Limb (tissue), 2 donors: ENCODE results near the gene HRH1.
"Not testable (repeated sequence)": the region's sequence is repeated elsewhere in the genome, so short reads cannot be mapped to it uniquely, and the experiment has no call there.

Experiments used
- DNase-seq, 2 donors: peaks; one replicate each; pipeline ENCODE4 v3.0.0-alpha.2; 2016; ENCODE audit errors: extremely low spot score in 2 of 2

Gene HRH1

DNA sequence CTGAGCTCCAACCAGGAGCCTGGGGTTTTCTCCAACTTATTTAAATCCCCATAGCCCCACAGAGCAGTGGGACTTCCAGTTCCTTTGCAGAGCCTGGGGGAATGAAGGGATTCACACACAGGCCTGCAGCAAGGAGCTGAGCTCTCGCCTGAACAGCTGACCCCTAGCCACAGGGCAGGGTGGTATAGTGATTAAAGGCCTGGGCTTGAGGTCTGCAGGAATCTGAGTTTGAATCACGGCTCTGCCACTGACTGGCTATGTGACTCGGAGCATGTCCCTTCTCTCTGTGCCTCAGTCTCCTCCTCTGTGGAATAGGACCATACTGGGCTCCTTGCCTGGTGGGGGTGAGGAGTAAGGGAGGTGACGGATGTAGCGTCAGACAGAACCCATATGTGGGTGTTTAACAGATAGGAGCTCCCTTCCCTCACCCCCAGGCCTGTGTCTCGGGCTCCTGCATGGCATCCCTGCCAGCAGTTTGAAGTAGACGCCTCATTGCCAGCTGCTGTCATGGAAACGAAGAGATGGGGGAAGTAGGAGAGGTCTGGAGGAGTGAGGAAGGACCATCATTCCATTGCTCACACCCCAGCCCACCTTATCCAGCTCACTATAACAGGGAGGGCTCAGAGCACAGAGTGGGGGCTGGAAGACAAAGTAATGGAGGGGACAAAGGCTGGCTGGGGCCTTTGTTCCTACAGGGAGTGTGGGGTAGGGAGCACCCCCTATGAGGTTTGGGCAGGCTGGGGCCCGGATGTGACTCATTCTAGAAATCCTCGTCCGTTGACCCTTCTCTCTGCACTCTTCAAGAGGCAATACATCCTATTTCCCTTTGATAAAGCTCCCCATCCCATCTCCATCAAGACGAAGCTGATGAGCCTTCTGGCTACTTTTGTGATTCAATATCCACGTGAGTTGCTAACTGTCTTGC lies 14.8 kb downstream of the HRH1 start:
- no peak for DNase-seq

DNA sequence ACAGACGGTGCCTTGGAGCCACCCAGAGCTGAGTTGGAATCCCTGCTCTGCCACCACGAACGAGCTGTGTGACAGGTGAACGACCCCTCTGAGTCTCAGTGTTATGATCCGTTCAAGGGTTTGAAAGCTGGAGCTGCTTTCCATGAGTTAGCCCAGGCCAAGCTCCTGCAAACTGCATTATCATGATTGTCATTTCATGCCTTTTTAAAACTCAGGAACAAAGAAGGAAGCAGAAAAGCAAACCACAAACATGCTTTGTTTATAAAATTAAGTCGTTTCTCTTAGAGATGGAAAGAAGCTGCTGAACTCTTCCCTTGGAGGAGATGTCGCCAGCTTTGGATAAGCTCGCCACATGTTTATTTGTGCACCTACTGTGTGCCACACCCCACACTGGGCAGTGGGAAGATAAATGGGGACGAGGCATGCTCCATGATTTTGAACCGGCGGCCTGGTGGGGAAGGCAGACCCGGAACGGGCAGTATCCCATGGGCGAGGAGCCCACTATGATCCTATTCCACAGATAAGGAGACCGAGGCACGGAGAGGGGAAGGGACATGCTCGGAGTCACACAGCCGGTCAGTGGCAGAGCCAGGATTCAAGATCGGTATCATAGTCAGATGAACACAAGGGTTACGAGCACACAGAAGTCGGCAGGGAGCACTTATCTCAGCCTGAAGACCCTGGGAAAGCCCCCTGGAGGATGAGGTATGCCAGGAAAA lies 15.9 kb downstream of the HRH1 start:
- DNase-seq: no peak

DNA sequence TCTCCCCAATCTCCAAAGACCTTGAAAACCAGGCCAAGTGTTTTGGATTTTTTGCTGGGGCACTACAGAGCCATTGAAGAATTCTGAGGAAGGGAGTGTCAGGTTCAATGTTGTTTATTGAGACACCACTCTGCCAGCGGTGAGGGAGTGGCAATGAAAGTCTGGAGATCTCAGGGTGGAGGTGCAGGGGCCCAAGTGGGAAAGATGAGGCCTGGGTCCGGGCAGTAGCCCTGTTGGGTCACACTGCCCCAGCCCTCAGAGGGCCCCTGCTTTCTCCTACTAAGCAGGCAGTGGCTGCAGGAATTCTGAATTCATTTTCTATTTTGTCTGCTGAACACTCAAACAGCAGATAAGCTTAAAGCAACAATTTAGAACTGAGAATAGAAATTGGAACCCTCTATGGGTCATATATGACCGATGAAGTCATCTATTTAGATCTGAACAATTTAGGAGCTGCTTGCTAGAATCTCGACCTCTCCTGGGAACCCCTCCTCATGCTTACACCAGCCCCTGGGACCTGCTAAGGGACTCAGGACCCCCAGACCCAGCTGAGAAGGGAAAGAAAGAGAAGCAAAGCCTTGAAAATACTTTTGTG lies 17.9 kb downstream of the HRH1 start:
- no peak for DNase-seq

DNA sequence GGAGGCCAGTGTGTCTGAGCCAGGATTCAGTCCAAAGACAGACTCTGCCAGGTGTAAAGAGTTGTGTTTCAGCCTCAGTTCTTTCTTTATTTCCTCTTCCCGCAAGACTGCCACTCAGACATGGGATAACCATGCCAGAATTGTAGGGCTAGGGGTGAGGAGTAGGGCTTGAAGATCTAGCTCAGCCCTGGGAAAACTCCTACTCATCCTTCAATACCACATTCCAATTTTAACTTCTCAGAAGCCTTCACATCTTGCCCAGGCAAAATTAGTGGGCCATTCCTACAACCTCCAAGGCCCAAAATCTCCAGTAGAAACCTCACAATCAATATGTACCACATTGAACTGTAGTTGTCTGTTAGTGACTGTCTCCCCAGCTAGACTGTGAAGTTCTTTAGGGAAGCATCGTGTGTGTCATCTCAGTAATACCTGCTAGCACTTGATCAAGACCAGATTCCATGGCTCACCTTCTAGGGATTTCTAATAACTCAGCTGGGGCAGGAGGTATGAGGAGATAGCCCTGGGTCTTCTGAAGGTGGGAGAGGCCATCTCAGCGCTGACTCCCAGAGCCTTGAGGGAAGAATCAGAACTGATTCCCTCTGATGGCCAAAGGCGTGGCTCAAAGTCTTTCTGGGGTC lies 19.7 kb downstream of the HRH1 start:
- no peak for DNase-seq

DNA sequence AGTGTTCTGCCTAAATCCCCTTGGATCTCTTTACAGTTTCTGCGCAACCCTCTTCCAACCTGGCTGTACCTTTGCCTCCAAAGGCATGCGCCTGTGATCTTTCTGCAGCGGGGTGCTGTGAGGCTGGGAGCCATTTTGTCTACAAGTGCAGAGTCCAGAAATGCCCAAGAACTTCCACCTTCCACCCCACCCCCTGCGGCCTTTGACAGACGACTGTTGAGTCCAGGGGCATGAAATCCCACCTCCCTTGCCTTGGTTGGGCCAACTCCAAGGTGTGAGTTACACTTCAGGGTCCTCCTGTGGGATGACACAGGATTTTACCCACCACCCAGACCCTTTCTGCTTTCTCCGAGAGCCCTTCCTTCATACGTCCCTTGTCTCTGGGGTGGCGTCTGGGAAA lies 24.1 kb downstream of the HRH1 start:
- DNase-seq: no peak

DNA sequence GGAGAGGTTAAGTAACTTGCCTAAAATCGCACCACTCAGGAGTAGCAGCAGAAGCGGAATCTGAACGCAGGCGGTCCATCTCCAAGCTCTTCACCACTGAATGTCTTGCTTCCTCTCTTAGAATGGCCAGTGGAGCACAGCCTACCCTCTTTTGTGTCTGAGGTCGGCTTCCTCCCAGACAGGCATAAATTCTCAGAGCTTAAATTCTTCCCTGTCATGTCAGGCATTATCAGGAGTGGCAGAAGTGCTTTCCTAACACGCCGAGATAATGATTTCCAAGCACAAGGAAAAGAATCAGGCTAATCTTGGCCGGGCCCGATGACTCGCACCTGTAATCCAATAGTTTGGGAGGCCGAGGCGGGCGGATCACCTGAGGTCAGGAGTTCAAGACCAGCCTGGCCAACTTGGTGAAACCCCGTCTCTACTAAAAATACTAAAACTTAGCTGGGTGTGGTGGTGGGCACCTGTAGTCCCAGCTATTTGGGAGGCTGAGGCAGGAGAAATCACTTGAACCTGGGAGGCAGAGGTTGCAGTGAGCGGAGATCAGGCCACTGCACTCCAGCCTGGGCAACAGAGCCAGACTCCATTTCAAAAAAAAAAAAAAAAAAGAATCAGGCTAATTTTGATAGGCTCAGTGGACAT lies 30.2 kb downstream of the HRH1 start:
- DNase-seq: not testable (repeated sequence)

DNA sequence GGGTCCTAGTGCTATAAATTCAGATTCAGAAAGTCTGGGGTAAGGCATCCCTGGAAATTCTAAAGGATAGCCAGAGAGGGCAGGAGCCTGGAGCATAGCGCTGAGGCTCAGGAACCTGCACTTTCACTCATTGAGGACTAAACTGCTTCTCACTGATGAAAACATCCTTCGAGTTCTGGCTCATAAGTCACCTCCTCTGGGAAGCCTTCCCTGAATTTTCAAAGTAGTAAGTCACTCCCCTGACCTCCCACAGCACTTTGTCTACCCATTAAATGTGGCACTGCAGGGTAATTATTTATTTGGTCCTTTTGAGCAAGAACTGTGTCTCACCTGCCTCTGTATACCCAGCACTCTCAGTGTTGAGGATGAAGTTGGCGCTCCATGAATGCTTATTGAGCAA lies 30.9 kb downstream of the HRH1 start:
- DNase-seq: no peak

DNA sequence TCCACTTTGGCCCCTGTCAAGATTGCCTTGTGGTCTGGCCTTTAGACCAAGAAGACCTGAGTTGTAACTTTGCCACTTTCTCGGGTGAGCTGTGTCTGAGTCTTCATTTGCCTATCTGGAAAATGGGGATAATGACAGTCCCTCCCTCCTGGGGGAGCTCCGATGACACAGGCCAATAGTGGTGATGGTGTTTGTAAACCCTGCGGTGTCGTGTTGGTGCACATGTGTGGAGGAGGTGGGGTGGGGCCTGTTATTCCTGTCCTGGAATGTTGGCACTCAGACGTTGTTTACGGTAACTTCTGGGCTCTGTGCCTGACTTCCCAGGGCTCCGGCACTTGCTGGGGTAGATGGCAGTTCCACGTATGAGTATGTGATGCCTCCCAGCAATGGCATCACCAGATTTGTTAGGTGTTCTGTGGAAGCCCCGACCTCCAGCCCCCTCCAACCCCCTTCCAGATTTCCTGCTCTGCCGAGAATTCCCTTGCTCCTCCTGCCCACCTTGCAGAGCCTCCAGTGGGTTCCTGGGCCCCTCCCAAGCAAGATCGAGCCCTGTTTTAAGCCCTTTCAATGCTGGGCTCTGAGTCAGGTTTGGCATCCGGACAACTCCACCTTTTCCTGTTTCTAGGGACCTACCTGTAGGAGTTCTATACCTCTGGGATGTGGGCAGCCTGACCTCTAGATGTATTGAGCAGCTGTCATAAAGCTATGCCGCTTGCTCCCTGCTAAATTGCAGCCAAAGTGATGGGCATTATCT lies 31.4 kb downstream of the HRH1 start:
- peak; percentile 56 to 76 for DNase-seq

DNA sequence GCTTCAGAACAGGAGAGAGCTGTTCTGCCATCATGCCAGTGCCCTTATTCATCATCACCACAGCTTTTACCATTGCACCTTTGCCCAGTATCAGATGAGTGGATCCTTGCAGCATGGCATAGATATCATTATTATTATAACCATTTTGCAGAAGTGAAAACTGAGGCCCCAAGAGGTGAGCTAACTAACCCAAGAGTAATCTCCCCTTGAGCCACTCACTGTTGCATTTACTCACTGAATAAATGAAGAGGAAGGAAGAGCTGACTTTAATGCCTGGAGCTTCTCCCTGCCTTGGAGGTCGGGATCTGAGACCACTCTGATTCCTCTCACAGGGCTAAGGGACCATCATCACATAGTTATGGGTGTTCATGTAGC lies 32.0 kb downstream of the HRH1 start:
- no peak for DNase-seq

DNA sequence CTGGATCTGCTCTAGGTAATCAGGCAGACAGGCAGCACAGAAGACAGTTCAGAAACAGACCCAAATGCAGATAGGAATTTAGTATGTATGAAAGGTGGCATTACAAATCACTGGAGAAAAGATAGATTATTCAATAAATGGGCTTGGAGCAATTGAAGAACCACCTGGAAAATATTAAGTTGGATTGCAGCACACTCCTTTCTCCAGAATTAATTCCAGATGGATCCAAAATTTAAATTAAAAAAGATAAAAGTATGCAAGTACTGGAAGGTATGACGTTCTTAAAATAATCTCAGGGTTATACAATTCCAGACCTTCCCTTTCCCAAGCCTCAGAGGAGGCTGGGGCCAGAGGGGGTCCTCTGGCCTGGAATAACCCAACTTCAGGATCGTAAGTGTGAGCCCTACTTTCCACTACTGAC lies 32.5 kb downstream of the HRH1 start:
- peak in 1 of 2 donors; percentile 74 for DNase-seq

DNA sequence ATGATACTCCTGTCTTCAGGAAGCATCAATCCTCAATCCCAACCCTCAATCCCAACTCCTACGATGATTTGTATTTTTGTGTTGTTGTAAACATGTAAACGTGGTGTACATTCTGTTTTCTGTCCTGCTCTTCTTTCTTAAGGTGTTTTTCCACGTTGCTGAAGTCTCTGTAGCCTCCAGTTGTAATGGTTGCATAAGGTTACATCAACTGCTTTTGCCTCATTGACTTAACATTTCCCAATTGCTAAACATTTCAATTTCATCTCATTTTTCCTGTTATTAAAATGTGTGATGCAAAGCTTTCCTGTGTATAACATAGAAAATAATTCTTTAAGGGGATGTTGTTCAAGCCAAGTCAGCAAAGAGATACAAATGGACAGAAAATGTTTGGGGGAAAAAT lies 33.4 kb downstream of the HRH1 start:
- DNase-seq: no peak

DNA sequence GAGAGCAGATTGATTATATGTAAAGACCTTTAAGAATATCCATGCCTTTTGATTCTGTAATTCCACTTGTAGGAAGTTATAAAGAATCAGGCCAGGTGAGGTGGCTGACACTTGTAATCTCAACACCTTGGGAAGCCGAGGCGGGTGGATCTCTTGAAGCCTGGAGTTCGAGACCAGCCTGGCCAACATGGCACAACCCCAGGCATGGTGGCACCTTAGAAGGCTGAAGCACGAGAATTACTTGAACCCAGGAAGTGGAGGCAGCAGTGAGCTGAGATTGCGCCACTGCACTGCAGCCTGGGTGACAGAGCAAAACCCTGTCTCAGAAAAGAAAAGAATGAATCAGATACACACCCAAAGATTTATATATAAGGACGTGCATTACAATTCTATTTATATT lies 33.9 kb downstream of the HRH1 start:
- no peak for DNase-seq

DNA sequence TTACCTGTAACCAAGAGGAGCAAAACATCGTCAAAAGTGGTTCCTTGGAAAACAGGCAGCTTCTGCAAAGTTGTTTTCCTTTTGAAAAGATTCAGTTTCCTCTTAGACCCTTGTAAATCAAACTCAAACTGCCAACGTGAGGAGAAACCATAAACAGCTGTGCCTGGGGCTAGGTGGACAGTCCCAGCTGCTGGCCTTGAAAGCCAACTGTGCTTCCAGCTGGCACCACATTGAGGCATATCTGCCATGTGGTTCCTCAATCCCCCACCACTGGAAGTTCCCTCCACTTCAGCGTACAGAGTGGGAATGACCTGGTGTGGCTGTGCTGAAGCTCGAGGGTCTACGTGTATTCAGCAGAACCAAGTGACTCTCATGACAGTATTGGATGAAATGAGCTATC lies 40.9 kb downstream of the HRH1 start:
- DNase-seq: peak; percentile 32 to 64

DNA sequence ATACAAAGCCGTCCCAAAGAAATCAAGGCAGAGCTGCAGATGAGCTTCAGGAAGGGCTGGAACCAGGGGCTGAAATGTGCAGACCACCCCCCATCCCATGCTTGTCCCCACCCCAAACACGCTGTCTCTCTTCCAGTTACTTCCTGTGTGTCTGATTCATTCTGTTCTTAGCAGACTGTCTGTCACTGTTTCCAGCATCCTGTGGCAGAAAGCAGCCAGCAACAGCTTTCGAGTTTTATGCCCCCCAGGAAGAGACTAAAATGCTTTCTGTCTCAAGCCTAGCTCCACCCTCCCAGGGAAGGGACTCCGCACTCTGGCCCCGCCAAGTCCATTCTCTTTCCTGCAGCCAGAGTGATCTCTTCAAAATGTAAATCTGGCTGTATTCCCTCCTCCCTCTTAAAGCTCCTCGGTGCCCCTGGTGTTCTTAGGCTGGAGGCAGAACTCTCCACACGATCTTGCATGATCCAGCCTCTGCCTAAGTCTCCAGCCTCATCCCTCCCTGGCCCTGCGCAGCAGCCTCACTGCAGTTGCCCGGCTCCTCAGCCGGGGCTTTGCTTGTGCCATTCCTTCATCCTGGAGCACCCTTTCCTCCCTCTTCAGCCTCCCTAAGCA lies 41.5 kb downstream of the HRH1 start:
- no peak for DNase-seq

DNA sequence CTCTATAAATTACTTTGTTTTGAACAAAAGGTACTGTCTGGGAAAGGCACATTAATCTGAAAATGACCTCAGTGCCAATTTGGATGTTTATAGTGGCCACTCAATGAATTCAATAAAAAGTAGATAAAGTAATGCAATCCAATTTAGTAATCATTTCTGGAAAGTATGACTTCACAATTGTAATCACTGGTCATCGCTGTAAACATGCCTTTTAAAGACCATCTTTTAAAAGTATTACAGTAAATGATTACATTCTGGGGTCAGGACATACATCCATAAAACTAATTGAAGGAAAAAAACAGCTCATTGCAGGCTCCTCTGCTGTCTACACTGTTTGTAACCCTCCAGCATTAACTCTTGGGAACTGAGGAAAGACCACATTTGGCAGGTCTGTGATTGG lies 43.2 kb downstream of the HRH1 start:
- no peak for DNase-seq

DNA sequence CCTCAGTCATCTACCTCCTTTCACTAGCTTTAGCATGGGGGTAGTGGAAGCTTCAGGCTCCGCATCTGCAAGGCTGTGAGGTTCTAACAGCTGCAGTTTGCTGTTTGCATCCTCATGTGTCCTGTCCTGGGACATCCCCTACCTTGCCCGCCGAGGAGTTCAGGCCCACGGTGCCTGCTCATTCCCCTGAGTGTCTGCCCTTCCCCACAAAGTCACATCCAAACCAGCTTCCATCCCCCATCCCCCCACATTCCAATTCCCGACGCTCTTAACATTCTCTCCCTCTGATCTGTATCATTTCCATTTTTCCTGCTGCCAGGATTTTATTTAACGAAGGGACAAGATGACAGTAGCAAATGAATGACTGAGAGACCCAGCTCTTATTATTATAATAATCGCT lies 43.8 kb downstream of the HRH1 start:
- no peak for DNase-seq

DNA sequence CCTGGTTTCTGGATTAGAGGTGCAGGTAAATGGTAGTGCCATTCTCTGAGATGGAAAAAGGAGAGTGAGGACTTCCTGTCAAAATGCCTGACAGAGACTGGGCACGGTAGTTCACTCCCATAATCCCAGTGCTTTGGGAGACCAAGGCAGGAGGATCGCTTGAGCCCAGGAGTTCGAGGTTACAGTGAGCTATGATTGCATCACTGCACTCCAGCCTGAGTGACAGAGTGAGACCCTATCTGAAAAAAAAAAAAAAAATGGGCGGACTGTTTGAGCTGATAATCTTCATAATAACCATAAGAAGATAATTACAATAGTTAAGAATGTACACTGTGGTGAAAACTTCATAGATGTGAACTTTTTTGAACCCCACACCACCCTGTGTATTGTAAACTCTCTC lies 44.2 kb downstream of the HRH1 start:
- no peak for DNase-seq

DNA sequence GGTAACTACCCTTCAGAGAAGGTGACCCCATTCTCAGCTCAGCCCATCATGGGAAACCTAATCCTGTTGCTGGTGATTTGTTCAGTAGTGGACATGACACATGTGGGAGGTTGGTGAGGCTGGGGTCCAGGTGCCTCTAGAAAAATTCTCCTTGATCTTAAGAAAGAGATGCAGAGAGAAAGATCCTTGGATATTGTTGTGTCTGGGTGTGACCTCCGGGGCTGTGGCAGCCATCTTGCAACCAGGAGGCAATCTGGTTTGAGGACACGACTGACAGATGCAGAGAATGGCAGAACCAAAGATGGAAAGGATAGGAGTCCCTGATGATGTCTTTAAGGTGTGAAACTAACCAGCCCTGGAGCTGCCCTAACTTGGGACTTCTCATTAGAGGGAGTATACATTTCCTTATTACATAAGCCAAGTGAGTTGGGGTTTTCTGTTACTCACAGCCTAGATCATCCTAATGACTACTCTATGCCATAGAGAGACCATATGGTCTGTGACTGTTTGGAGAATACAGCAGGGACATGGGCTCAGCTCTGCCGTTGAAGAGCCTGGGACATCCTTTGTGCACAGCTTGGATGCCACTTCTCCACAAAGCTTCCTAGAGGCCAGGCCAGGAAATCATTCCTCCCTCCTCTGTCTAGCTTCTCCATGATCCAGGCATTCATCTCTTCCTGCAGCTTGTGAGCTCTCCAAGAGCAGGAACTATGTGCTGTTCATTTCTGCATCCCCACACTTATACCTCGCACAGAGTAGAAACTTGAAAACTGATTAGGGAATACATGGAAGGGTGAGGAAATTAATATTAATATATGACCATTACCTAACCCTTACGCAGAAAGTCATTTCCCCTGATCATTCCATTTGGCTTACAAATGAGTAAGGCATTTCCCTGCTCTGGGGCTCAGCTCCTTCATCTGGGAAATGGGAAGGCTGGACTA lies 45.9 kb downstream of the HRH1 start:
- DNase-seq: no peak
